GM21367 (cell line): ENCODE measurements around the gene YY1.

Experiments used
- ATAC-seq: cut with Tn5 transposase; IDR thresholded peaks from one replicate; pipeline ENCODE4 v1.9.1; 2021; ENCODE audit not compliant: unreplicated experiment

Gene YY1

GRCh38 chr14:100332071-100332639 lies 93.2 kb downstream of the YY1 start:
- ATAC-seq: no peak
